GM12801 (cell line): ENCODE measurements around the gene DPP7.

ENCODE experiments used
- TF ChIP-seq, protein P1 (sequence below): IDR thresholded peaks from one replicate; pipeline ENCODE4 v1.5.1; 2011; ENCODE audit warnings: control low read depth; ENCODE audit not compliant: insufficient read length; ENCODE audit errors: extremely low read depth

The DPP7 gene

DNA sequence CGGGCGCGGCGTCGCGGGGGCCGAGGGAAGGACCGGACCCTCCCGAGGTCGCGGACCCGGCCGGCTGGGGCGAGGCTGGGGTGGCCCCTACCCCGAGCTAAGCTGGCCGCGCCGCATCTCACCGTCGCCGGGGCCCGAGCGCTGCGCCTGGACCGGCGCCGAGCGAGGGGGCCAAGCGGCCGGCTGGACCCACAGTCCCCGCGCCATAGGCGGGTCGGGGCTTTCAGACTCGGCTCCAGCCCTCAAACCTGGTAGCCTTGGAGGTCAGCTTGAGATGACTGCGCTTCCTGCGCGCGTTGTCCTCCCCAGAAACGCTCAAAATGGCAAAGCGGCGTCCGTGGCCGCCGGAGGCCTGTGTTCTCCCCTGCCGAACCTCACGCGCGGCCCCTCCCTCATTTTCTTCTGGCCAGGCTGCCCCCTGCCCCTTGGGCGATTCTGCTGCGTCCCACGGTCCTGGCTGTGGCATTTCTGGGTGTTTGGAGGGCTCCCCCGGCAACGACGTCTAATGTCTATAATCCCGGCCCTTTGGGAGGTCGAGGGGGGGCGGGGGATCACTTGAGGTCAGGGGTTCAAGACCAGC is 15.7 kb upstream of the DPP7 start:
- TF ChIP-seq, protein P1, sequence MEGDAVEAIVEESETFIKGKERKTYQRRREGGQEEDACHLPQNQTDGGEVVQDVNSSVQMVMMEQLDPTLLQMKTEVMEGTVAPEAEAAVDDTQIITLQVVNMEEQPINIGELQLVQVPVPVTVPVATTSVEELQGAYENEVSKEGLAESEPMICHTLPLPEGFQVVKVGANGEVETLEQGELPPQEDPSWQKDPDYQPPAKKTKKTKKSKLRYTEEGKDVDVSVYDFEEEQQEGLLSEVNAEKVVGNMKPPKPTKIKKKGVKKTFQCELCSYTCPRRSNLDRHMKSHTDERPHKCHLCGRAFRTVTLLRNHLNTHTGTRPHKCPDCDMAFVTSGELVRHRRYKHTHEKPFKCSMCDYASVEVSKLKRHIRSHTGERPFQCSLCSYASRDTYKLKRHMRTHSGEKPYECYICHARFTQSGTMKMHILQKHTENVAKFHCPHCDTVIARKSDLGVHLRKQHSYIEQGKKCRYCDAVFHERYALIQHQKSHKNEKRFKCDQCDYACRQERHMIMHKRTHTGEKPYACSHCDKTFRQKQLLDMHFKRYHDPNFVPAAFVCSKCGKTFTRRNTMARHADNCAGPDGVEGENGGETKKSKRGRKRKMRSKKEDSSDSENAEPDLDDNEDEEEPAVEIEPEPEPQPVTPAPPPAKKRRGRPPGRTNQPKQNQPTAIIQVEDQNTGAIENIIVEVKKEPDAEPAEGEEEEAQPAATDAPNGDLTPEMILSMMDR = no peak

DNA sequence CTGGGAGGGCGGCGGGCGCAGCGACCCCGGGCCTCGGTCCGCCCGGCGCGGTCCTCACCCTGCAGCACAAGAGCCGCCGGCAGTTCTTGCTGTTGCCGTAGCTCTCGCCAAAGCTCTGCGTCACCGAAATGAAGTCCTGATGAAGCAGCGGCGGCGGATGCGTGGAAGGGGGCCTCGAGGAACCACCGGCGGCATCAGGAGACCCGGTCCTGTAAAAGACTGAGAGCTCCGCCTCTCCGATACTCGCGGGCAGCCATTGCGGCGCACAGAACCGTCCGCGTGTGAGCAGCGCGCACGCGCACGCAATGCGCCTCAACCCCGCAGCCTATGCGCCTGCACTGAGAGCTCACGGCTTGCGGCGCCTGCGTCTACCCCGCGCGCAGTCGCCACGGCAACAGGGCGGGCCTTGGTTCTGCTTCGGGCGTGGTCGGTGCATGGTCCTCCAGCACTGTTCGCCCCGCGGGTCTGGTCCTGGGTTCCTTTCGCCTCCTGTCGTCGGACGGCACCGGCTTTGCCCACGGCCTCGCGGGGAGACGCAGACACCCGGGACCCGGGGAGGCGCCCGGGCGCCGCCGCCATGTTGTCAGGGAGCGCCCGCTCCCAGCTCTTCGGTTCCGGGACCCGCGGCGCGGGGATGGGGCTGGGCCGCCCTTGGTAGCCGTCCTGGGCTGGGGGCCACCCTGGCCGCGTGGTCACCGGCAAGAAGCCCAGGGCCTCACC is 15.1 kb upstream of the DPP7 start:
- TF ChIP-seq, protein P1 = no peak

DNA sequence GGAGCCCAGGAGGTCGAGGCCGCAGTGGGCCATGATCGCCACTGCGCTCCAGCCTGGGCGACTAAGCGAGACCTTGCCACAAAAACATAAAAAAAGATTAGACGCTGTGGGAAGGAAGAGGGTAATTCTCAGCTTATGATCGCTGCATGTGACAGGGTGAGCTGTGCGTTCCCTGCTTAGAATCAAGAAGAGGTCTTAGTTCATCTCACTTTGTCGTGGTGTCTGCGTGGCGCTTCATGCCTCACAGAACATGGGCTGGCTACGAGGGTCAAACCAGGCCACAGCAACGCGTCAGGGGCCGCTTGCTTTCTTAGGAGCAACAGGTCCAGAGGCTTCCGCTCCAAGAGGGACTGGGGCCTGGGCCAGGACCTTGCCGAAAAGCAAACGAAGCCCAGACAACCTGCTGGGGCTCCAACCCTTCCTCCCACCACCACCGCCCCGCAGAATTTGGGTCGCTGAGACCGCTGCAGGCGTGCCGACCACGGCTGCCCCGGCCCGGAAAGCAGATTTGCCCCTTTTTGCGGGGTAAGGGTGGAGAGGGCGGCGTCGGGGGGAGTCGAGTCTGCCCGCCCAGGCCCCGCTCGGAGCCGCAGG is 14.4 kb upstream of the DPP7 start:
- TF ChIP-seq, protein P1 = no peak

DNA sequence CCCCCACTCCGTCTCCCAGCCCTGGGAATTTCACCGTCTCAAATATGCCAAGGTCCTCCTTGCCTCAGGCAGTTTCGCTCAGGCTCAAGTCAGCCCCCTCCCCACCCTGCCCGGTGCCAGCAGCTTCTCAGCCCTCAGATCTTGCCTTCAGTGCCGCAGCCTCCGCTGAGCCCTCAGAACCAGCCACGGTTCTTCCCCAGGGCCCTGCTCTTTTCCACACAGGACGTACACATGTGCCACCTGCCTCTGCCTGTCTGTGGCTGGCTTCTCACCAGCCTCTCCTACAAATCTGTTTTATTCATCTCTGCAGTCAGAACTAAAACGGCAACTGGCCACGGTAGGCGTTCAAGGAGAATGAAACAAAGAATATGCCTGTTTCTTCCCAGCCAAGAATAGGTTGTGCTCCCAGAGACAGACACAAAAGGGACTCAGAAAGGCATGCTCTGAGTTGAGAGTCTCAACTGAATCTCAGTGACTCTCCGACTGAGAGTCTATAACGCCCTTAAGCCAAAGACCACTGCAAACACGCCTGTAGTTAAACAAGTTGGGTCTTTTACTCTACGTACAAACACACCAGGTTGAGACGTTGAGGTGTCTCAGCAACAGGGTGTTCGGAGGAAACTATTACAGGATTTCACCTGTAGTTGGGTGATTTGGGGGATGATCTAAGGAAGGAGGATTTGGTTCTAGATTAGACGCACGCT is 13.8 kb upstream of the DPP7 start:
- TF ChIP-seq, protein P1 = no peak

DNA sequence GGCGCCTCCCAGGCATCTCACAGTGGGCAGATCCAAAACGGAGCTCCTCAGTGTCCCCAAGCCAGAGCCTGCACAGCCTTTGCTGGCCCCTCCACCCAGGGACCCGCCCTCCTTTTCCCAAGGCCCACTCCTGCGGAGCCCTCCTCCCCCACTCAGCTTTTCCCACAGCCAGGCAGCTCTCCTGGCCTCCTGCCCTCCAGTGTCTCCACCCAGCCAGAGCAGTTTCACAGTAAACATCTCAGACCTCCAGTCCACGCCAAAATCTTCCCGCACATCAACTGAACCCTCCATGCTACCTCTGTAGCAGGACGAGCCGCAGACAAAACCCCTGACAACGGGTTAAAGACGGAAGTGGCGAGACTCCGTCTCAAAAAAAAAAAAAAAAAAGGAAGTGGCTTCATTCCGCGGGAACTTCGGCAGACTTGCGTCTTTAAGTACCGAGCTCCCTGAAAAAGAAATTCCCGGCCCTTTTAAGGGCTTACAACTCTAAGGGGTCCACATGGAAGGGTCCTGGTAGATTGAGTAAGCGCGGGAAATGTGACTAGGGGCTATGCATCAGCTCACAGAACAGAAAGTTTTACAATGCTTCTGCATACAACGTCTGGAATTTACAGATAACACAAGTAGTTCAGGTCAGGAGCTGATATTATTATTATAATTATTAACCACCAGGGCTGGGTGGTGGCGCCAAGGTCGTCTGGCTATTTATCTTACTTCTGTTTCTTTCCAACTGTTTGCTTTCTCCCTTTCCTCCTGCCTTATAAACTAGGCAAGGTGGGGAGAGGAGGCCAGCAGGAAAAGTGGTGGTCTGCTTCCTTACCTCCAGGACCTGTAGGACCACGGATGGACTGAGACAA is 13.0 kb upstream of the DPP7 start:
- TF ChIP-seq, protein P1 = no peak

DNA sequence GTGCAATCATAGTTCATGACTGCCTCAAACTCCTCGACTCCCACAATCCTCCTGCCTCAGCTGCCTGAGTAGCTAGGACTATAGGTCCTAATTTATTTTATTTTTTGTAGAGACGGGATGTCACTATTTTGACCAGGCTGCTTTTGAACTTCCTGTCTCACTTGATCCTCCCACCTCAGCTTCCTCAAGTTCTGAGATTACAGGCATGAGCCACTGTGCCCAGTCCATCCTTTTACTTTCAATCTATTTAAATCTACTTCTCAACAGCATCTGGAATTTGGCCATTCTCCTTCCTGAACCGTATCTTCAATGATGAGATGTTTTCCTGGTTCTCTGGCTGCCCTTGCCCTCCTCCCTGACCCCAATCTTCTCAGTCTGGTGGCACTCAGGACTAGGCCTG is 12.3 kb upstream of the DPP7 start:
- TF ChIP-seq, protein P1 = no peak
